ENCODE measurements around the gene PDE8B.

DNA sequence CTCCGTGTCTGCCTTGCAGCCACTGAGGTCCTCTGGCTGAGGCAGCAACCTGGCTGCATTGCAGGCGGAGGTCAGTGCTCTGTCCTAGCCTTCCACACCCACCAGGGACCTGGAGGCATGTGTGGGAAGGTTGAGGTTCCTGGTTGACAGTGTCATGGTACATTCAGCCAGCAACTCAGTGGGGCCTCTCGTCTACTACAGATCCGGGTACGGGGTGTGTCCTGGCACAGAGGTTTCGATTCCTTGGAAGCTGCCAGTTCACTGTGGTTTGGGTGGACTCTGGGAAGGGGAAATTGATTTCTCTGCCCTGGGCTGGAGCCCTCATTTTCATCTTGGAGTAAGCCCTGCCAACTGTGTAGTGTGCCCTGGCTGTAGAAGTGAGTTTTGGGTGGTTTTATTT lies 45.1 kb downstream of the PDE8B start:
- TF ChIP-seq, protein P1, sequence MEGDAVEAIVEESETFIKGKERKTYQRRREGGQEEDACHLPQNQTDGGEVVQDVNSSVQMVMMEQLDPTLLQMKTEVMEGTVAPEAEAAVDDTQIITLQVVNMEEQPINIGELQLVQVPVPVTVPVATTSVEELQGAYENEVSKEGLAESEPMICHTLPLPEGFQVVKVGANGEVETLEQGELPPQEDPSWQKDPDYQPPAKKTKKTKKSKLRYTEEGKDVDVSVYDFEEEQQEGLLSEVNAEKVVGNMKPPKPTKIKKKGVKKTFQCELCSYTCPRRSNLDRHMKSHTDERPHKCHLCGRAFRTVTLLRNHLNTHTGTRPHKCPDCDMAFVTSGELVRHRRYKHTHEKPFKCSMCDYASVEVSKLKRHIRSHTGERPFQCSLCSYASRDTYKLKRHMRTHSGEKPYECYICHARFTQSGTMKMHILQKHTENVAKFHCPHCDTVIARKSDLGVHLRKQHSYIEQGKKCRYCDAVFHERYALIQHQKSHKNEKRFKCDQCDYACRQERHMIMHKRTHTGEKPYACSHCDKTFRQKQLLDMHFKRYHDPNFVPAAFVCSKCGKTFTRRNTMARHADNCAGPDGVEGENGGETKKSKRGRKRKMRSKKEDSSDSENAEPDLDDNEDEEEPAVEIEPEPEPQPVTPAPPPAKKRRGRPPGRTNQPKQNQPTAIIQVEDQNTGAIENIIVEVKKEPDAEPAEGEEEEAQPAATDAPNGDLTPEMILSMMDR (IDR thresholded peaks at IDR 0.05 in 2 of 3, conservative IDR thresholded peaks at IDR 0.05 in 1 of 3; ENCODE audit: borderline replicate concordance in 1 of 3, insufficient read depth in 1 of 3, low read depth in 2 of 3, low read length in 2 of 3): no peak
- TF ChIP-seq SIN3A (IDR thresholded peaks at IDR 0.05; ENCODE audit: low read depth) (no peak), EZH2 (IDR thresholded peaks at IDR 0.05) (no peak), YY1 (IDR thresholded peaks at IDR 0.05; ENCODE audit: extremely low read depth, insufficient replicate concordance, low read depth, low read length) (no peak), CEBPB (IDR thresholded peaks at IDR 0.05; ENCODE audit: low read depth) (no peak), ELF1 (IDR thresholded peaks at IDR 0.05; ENCODE audit: borderline replicate concordance, low read depth) (no peak), POLR2AphosphoS5 (IDR thresholded peaks at IDR 0.05; ENCODE audit: low read depth, low read length) (no peak), EZH2phosphoT487 (IDR thresholded peaks at IDR 0.05; ENCODE audit: borderline replicate concordance) (no peak), REST (IDR thresholded peaks at IDR 0.05; ENCODE audit: low read depth) (no peak), POLR2A (IDR thresholded peaks at IDR 0.05; ENCODE audit: borderline replicate concordance, extremely low read depth, insufficient read depth, insufficient read length) (no peak), JUND (IDR thresholded peaks at IDR 0.05) (no peak), ZBTB33 (IDR thresholded peaks at IDR 0.05; ENCODE audit: extremely low read depth, insufficient replicate concordance, low read length) (no peak), RAD21 (IDR thresholded peaks at IDR 0.05; ENCODE audit: low read depth) (no peak), SRF (IDR thresholded peaks at IDR 0.05; ENCODE audit: low read depth) (no peak)

Measured in HCT116 (cell line).